Superior temporal gyrus (tissue), 1 donor: ENCODE data around the gene ETV4.
A peak's percentile ranks its signal among the peaks of the same experiment; 100 is the strongest.

Experiments
- DNase-seq: peaks from one replicate; pipeline ENCODE4 v3.0.0-alpha.2; 2016; ENCODE audit errors: extremely low spot score

The ETV4 gene

GRCh38 chr17:43572368-43572980 lies 26.3 kb upstream of the ETV4 start:
- no peak for DNase-seq

GRCh38 chr17:43570518-43570928 lies 24.4 kb upstream of the ETV4 start:
- peak; percentile 38 for DNase-seq

- no peak for DNase-seq
Observed at GRCh38 chr17:43568506-43569082, 22.5 kb upstream of the ETV4 start.

- no peak for DNase-seq
Observed at GRCh38 chr17:43563600-43564594, 17.8 kb upstream of the ETV4 start.

GRCh38 chr17:43562679-43563599 lies 16.8 kb upstream of the ETV4 start:
- DNase-seq = no peak

GRCh38 chr17:43560461-43561427 lies 14.6 kb upstream of the ETV4 start:
- DNase-seq = no peak

GRCh38 chr17:43559161-43559816 lies 13.1 kb upstream of the ETV4 start:
- DNase-seq = no peak

GRCh38 chr17:43558805-43559160 lies 12.6 kb upstream of the ETV4 start:
- DNase-seq = no peak

- DNase-seq = no peak
Observed at GRCh38 chr17:43556292-43556691, 10.2 kb upstream of the ETV4 start.

GRCh38 chr17:43554857-43555256 lies 8.7 kb upstream of the ETV4 start:
- no peak for DNase-seq

GRCh38 chr17:43553573-43553972 lies 7.4 kb upstream of the ETV4 start:
- no peak for DNase-seq

- no peak for DNase-seq
Observed at GRCh38 chr17:43552229-43552837, 6.2 kb upstream of the ETV4 start.

GRCh38 chr17:43550754-43551153 lies 4.6 kb upstream of the ETV4 start:
- DNase-seq = no peak

GRCh38 chr17:43549496-43549895 lies 3.4 kb upstream of the ETV4 start:
- DNase-seq = no peak

GRCh38 chr17:43548689-43549379 lies 2.7 kb upstream of the ETV4 start:
- DNase-seq = no peak

GRCh38 chr17:43547659-43548256 lies 1.6 kb upstream of the ETV4 start:
- DNase-seq = no peak

GRCh38 chr17:43547189-43547550 lies 1.0 kb upstream of the ETV4 start:
- DNase-seq = no peak

GRCh38 chr17:43545383-43545632 lies 832 bp downstream of the ETV4 start:
- no peak for DNase-seq
